Activated T-cell treated with anti-CD3 and anti-CD28 coated beads, Interleukin-2, amount 50 U/mL, for 24 hours (primary cell): ENCODE data around the gene TMEM178B.

Experiments
- DNase-seq: peaks from one replicate; pipeline ENCODE4 v3.0.0-alpha.2; 2020
- H3K27ac Mint-ChIP-seq: 2 replicates; pipeline ENCODE4 v1.8.0; 2020; ENCODE audit warnings: mild to moderate bottlenecking, mixed read lengths
- H3K27me3 Mint-ChIP-seq: 2 replicates; pipeline ENCODE4 v1.8.0; 2020; ENCODE audit warnings: mixed read lengths
- H3K36me3 Mint-ChIP-seq: 2 replicates; pipeline ENCODE4 v1.8.0; 2020; ENCODE audit warnings: low read depth, mixed read lengths
- H3K4me1 Mint-ChIP-seq: 2 replicates; pipeline ENCODE4 v1.8.0; 2020; ENCODE audit warnings: low read depth, mixed read lengths
- H3K4me3 Mint-ChIP-seq: 2 replicates; pipeline ENCODE4 v1.8.0; 2020; ENCODE audit warnings: mild to moderate bottlenecking, moderate library complexity, mixed read lengths
- H3K9me3 Mint-ChIP-seq: 2 replicates; pipeline ENCODE4 v1.8.0; 2020; ENCODE audit warnings: mixed read lengths

TMEM178B gene

GRCh38 chr7:141286522-141286921 lies 212.7 kb downstream of the TMEM178B start:
- no peak overlapping the region for H3K27ac Mint-ChIP-seq
- peaks cover 17% of the 10 kb centered on the region for H3K4me1 Mint-ChIP-seq
- H3K4me3 Mint-ChIP-seq = no peak overlapping the region
- H3K36me3 Mint-ChIP-seq = no peaks in the 10 kb centered on the region
- no peaks in the 10 kb centered on the region for H3K9me3 Mint-ChIP-seq
- no peak for DNase-seq
- H3K27me3 Mint-ChIP-seq = peaks cover 10% of the 10 kb centered on the region

- peaks cover 17% of the 10 kb centered on the region for H3K4me1 Mint-ChIP-seq
- H3K9me3 Mint-ChIP-seq = no peaks in the 10 kb centered on the region
- no peak overlapping the region for H3K4me3 Mint-ChIP-seq
- no peak for DNase-seq
- peaks cover 10% of the 10 kb centered on the region for H3K27me3 Mint-ChIP-seq
- H3K27ac Mint-ChIP-seq = no peak overlapping the region
- no peaks in the 10 kb centered on the region for H3K36me3 Mint-ChIP-seq
These were observed 214.1 kb downstream of the TMEM178B start for GRCh38 chr7:141287936-141288335.

- Mint-ChIP-seq H3K9me3 (no peaks in the 10 kb centered on the region), H3K27ac (no peak overlapping the region), H3K27me3 (peaks cover 13% of the 10 kb centered on the region), H3K4me3 (no peak overlapping the region), H3K36me3 (no peaks in the 10 kb centered on the region), H3K4me1 (peaks cover 11% of the 10 kb centered on the region)
- DNase-seq = no peak
These were observed 214.8 kb downstream of the TMEM178B start for GRCh38 chr7:141288626-141289025.

- Mint-ChIP-seq H3K36me3 (no peaks in the 10 kb centered on the region), H3K4me1 (peaks cover 3% of the 10 kb centered on the region), H3K27ac (no peak overlapping the region), H3K27me3 (peaks cover 11% of the 10 kb centered on the region), H3K9me3 (no peaks in the 10 kb centered on the region), H3K4me3 (no peak overlapping the region)
- no peak for DNase-seq
These were observed 216.5 kb downstream of the TMEM178B start for GRCh38 chr7:141290365-141290764.

GRCh38 chr7:141290973-141291372 lies 217.1 kb downstream of the TMEM178B start:
- H3K36me3 Mint-ChIP-seq = no peaks in the 10 kb centered on the region
- H3K27ac Mint-ChIP-seq = no peak overlapping the region
- DNase-seq = no peak
- H3K4me1 Mint-ChIP-seq = peaks cover 3% of the 10 kb centered on the region
- H3K9me3 Mint-ChIP-seq = no peaks in the 10 kb centered on the region
- peaks cover 11% of the 10 kb centered on the region for H3K27me3 Mint-ChIP-seq
- no peak overlapping the region for H3K4me3 Mint-ChIP-seq

- DNase-seq = no peak
- peaks cover 3% of the 10 kb centered on the region for H3K4me1 Mint-ChIP-seq
- no peaks in the 10 kb centered on the region for H3K36me3 Mint-ChIP-seq
- H3K4me3 Mint-ChIP-seq = no peak overlapping the region
- H3K27ac Mint-ChIP-seq = no peak overlapping the region
- H3K9me3 Mint-ChIP-seq = no peaks in the 10 kb centered on the region
- peaks cover 11% of the 10 kb centered on the region for H3K27me3 Mint-ChIP-seq
These were observed 217.7 kb downstream of the TMEM178B start for GRCh38 chr7:141291541-141291940.

- Mint-ChIP-seq H3K36me3 (no peaks in the 10 kb centered on the region), H3K27ac (no peak overlapping the region), H3K4me1 (peaks cover 3% of the 10 kb centered on the region), H3K27me3 (peaks cover 5% of the 10 kb centered on the region), H3K4me3 (no peak overlapping the region), H3K9me3 (no peaks in the 10 kb centered on the region)
- DNase-seq = no peak
These were observed 220.4 kb downstream of the TMEM178B start for GRCh38 chr7:141294143-141294829.

- H3K4me1 Mint-ChIP-seq = peaks cover 3% of the 10 kb centered on the region
- DNase-seq = no peak
- H3K27me3 Mint-ChIP-seq = peaks cover 4% of the 10 kb centered on the region
- no peak overlapping the region for H3K27ac Mint-ChIP-seq
- no peaks in the 10 kb centered on the region for H3K36me3 Mint-ChIP-seq
- H3K4me3 Mint-ChIP-seq = no peak overlapping the region
- H3K9me3 Mint-ChIP-seq = no peaks in the 10 kb centered on the region
These were observed 221.6 kb downstream of the TMEM178B start for GRCh38 chr7:141295367-141295895.

- no peak for DNase-seq
- no peaks in the 10 kb centered on the region for H3K4me1 Mint-ChIP-seq
- H3K4me3 Mint-ChIP-seq = no peak overlapping the region
- no peaks in the 10 kb centered on the region for H3K9me3 Mint-ChIP-seq
- H3K36me3 Mint-ChIP-seq = no peaks in the 10 kb centered on the region
- no peak overlapping the region for H3K27ac Mint-ChIP-seq
- peaks cover 8% of the 10 kb centered on the region for H3K27me3 Mint-ChIP-seq
These were observed 227.0 kb downstream of the TMEM178B start for GRCh38 chr7:141300816-141301215.

- Mint-ChIP-seq H3K4me1 (no peaks in the 10 kb centered on the region), H3K27me3 (peaks cover 8% of the 10 kb centered on the region), H3K36me3 (no peaks in the 10 kb centered on the region), H3K4me3 (no peak overlapping the region), H3K27ac (no peak overlapping the region), H3K9me3 (no peaks in the 10 kb centered on the region)
- DNase-seq = no peak
These were observed 227.7 kb downstream of the TMEM178B start for GRCh38 chr7:141301544-141301943.

- no peak overlapping the region for H3K27ac Mint-ChIP-seq
- H3K36me3 Mint-ChIP-seq = no peaks in the 10 kb centered on the region
- H3K4me1 Mint-ChIP-seq = no peaks in the 10 kb centered on the region
- DNase-seq = no peak
- no peaks in the 10 kb centered on the region for H3K9me3 Mint-ChIP-seq
- peaks cover 9% of the 10 kb centered on the region for H3K27me3 Mint-ChIP-seq
- H3K4me3 Mint-ChIP-seq = no peak overlapping the region
These were observed 228.8 kb downstream of the TMEM178B start for GRCh38 chr7:141302617-141303016.

- Mint-ChIP-seq H3K4me1 (no peaks in the 10 kb centered on the region), H3K27ac (no peak overlapping the region), H3K36me3 (no peaks in the 10 kb centered on the region), H3K9me3 (no peaks in the 10 kb centered on the region), H3K27me3 (peaks cover 19% of the 10 kb centered on the region), H3K4me3 (no peak overlapping the region)
- no peak for DNase-seq
These were observed 230.4 kb downstream of the TMEM178B start for GRCh38 chr7:141304291-141304690.

GRCh38 chr7:141306081-141306480 lies 232.2 kb downstream of the TMEM178B start:
- Mint-ChIP-seq H3K4me3 (no peak overlapping the region), H3K9me3 (no peaks in the 10 kb centered on the region), H3K36me3 (no peaks in the 10 kb centered on the region)

GRCh38 chr7:141312395-141312794 lies 238.5 kb downstream of the TMEM178B start:
- Mint-ChIP-seq H3K27me3 (peaks cover 14% of the 10 kb centered on the region), H3K27ac (no peak overlapping the region), H3K9me3 (no peaks in the 10 kb centered on the region), H3K36me3 (no peaks in the 10 kb centered on the region), H3K4me1 (no peaks in the 10 kb centered on the region), H3K4me3 (no peak overlapping the region)
- no peak for DNase-seq

More at GRCh38 chr7:141306081-141306480, 232.2 kb downstream of the TMEM178B start:
- Mint-ChIP-seq H3K27me3 (peaks cover 17% of the 10 kb centered on the region), H3K27ac (no peak overlapping the region), H3K4me1 (no peaks in the 10 kb centered on the region)
- DNase-seq = no peak

GRCh38 chr7:141312828-141313521 lies 239.1 kb downstream of the TMEM178B start:
- Mint-ChIP-seq H3K36me3 (no peaks in the 10 kb centered on the region), H3K4me3 (no peak overlapping the region), H3K9me3 (no peaks in the 10 kb centered on the region), H3K27me3 (peaks cover 10% of the 10 kb centered on the region), H3K4me1 (no peaks in the 10 kb centered on the region), H3K27ac (no peak overlapping the region)
- no peak for DNase-seq
